ENCODE data around the gene NLRP5.

The NLRP5 gene

DNA sequence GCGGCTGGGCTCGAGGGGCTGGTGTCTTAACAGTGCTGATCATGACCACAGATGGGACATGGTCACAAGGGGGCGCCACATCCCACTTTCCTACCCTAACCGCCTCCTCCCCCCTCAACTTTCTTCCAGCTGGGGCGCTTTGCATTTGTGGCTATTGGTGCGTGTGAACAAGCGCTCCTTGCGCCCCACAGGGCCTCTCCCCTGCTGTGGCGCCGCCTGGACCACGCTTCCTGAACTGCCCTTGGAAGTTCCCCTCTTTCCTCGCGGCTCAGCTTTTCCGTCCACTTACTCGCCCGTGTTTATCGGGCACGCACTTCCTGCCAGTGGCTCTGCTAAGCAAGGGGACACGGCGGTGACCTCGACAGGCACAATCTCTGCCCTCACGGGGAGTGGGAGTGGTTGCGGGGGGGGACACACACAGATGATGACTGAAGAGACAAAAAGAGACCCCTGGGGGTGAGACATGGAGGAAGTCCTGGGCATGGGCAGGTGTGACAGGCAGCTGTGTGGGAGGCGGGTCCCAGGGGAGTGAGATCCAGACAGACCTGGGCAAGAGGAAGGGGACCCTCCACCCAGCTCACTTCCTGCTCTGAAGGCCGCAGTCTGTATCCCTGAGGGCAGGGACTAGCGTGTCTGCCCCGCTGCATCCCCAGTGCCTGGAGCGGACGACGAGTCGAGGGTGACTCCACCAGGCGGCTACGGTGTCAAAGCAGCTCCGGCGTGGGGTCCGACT, 94.3 kb downstream of the NLRP5 start:
- Histone ChIP-seq H4K20me1 (ENCODE audit: insufficient read depth, low read length, poor library complexity, severe bottlenecking) (no peaks in the 10 kb centered on the region), H3K4me3 (ENCODE audit: low read length, poor library complexity, severe bottlenecking) (no peak overlapping the region), H2AFZ (ENCODE audit: low read length) (no peak overlapping the region), H3K9ac (ENCODE audit: low read depth, low read length, poor library complexity, severe bottlenecking) (no peak overlapping the region), H3K79me2 (ENCODE audit: insufficient read depth, low read length) (no peaks in the 10 kb centered on the region), H3K4me2 (ENCODE audit: low read depth, low read length, poor library complexity, severe bottlenecking) (no peak overlapping the region), H3K9me2 (replicated peaks; ENCODE audit: low read depth, low read length) (no peaks in the 10 kb centered on the region), H3K27me3 (ENCODE audit: insufficient read depth, low read length, poor library complexity, severe bottlenecking) (no peaks in the 10 kb centered on the region), H3F3A (ENCODE audit: low read depth) (no peaks in the 10 kb centered on the region), H3K9me3 (ENCODE audit: insufficient read depth, low read depth, low read length) (no peaks in the 10 kb centered on the region), H3K4me1 (ENCODE audit: insufficient read depth, low read length, poor library complexity, severe bottlenecking) (no peaks in the 10 kb centered on the region), H3K36me3 (ENCODE audit: insufficient read depth, low read length) (no peaks in the 10 kb centered on the region)
- TF ChIP-seq EZH2phosphoT487 (IDR thresholded peaks at IDR 0.05; ENCODE audit: borderline replicate concordance): no peak
- TF ChIP-seq, protein P1, sequence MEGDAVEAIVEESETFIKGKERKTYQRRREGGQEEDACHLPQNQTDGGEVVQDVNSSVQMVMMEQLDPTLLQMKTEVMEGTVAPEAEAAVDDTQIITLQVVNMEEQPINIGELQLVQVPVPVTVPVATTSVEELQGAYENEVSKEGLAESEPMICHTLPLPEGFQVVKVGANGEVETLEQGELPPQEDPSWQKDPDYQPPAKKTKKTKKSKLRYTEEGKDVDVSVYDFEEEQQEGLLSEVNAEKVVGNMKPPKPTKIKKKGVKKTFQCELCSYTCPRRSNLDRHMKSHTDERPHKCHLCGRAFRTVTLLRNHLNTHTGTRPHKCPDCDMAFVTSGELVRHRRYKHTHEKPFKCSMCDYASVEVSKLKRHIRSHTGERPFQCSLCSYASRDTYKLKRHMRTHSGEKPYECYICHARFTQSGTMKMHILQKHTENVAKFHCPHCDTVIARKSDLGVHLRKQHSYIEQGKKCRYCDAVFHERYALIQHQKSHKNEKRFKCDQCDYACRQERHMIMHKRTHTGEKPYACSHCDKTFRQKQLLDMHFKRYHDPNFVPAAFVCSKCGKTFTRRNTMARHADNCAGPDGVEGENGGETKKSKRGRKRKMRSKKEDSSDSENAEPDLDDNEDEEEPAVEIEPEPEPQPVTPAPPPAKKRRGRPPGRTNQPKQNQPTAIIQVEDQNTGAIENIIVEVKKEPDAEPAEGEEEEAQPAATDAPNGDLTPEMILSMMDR (conservative IDR thresholded peaks at IDR 0.05; ENCODE audit: low read length): peak; percentile 55

DNA sequence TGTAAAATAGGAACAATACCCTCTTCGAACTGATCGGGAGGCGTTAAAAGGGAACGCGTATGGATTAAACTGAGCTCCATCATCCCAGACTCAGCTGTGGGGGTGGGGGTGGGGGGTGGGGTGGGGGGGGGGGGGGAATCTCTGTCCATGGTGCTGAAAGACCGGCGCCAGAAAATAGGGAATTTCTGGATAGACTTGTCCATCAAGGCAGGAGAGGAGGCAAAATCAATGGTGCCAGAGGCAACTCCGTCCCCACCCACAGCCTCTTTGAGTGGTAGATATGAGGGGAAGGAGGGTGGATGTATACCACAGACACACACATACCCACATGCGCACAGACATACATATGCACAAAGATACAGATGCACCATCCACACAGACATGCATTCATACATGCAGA, 97.1 kb downstream of the NLRP5 start:
- H3K9me3 ChIP-seq (ENCODE audit: insufficient read depth, low read depth, low read length): no peaks in the 10 kb centered on the region
- peaks cover 3% of the 10 kb centered on the region for H4K20me1 ChIP-seq (ENCODE audit: insufficient read depth, low read length, poor library complexity, severe bottlenecking)
- no peaks in the 10 kb centered on the region for H3F3A ChIP-seq (ENCODE audit: low read depth)
- H3K9ac ChIP-seq (ENCODE audit: low read depth, low read length, poor library complexity, severe bottlenecking): no peak overlapping the region
- no peaks in the 10 kb centered on the region for H3K79me2 ChIP-seq (ENCODE audit: insufficient read depth, low read length)
- TF ChIP-seq, protein P1 (conservative IDR thresholded peaks at IDR 0.05; ENCODE audit: low read length): no peak
- TF ChIP-seq EZH2phosphoT487 (IDR thresholded peaks at IDR 0.05; ENCODE audit: borderline replicate concordance): no peak
- no peaks in the 10 kb centered on the region; the same call in 1 of the 2 replicates for H3K36me3 ChIP-seq (ENCODE audit: insufficient read depth, low read length)
- no peak overlapping the region for H2AFZ ChIP-seq (ENCODE audit: low read length)
- no peaks in the 10 kb centered on the region for H3K4me1 ChIP-seq (ENCODE audit: insufficient read depth, low read length, poor library complexity, severe bottlenecking)
- H3K4me2 ChIP-seq (ENCODE audit: low read depth, low read length, poor library complexity, severe bottlenecking): no peak overlapping the region
- H3K27me3 ChIP-seq (ENCODE audit: insufficient read depth, low read length, poor library complexity, severe bottlenecking): no peaks in the 10 kb centered on the region
- H3K9me2 ChIP-seq (replicated peaks; ENCODE audit: low read depth, low read length): no peaks in the 10 kb centered on the region
- no peak overlapping the region for H3K4me3 ChIP-seq (ENCODE audit: low read length, poor library complexity, severe bottlenecking)

DNA sequence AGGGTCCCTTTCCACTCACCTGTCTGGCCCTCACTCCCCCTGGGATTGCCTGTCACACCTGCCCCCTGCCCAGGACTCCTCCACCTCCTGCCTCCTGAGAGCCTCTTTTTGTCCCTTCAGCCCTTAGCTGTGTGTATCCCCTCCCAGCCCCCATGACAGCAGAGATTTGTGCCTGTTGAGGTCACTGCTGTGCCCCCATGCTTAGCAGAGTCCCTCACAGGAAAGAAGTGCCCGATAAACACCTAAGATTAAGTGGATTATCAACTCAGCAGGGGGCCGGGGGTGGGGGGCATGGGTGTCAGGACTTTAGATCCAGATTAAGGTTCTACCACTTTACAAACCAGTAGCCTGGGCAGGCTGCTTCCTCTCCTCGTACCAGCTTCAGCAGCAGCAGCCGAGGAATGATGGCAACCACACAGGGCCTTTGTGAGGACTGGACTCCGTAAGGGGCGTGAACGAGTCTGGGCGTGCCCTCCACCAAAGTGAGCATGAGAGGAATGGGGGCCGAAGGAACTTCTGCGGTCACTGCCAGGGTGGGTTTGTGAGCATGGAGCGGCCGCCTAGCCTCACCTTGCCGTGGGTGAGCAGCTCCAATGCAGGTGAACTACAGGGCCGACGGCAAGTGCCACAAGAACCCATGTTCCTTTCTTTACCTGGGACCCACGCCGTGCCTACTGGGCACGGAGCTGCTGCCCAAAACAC, 98.4 kb downstream of the NLRP5 start:
- Histone ChIP-seq H3K4me1 (ENCODE audit: insufficient read depth, low read length, poor library complexity, severe bottlenecking) (no peaks in the 10 kb centered on the region), H3K27me3 (ENCODE audit: insufficient read depth, low read length, poor library complexity, severe bottlenecking) (no peaks in the 10 kb centered on the region), H3K9me3 (ENCODE audit: insufficient read depth, low read depth, low read length) (no peaks in the 10 kb centered on the region), H4K20me1 (ENCODE audit: insufficient read depth, low read length, poor library complexity, severe bottlenecking) (peaks cover 13% of the 10 kb centered on the region), H3F3A (ENCODE audit: low read depth) (no peaks in the 10 kb centered on the region), H2AFZ (ENCODE audit: low read length) (no peak overlapping the region), H3K9ac (ENCODE audit: low read depth, low read length, poor library complexity, severe bottlenecking) (no peak overlapping the region), H3K4me2 (ENCODE audit: low read depth, low read length, poor library complexity, severe bottlenecking) (no peak overlapping the region), H3K4me3 (ENCODE audit: low read length, poor library complexity, severe bottlenecking) (no peak overlapping the region), H3K9me2 (replicated peaks; ENCODE audit: low read depth, low read length) (no peaks in the 10 kb centered on the region), H3K36me3 (ENCODE audit: insufficient read depth, low read length) (no peaks in the 10 kb centered on the region; the same call in 1 of the 2 replicates), H3K79me2 (ENCODE audit: insufficient read depth, low read length) (no peaks in the 10 kb centered on the region; the same call in 1 of the 2 replicates)
- TF ChIP-seq EZH2phosphoT487 (IDR thresholded peaks at IDR 0.05; ENCODE audit: borderline replicate concordance): no peak
- TF ChIP-seq, protein P1 (conservative IDR thresholded peaks at IDR 0.05; ENCODE audit: low read length): no peak

All from Loucy (cell line).